ENCODE measurements around the gene AFF3. TPM values are rescaled to one million over a fixed set of nuclear protein-coding genes. Genes with fewer than 3 reads are reported as not detected.

The AFF3 gene
- total and polyA plus RNA-seq, 2 donors (not counting 3 experiments of a cell fraction or from before 2014, with no cell fraction given): 0.06 to 0.07 TPM

DNA sequence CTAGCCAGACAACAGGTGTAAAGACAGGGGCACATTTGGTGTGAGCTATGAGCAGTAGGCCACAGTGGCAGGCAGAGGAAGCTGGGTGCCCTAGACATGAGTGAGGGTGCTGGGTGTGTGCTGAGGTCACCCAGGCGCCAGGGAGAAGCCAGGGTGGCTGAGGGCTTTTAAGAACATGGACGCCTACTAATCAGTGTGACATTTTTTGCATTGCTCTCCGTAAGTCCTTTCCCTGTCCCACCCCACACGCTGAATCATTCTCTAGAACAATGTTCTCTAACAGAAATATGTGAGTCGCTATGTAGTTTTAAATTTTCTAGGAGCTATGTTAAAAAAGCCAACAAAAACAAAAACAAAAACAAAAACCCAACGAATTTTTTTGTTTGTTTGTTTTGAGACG lies 448.1 kb downstream of the AFF3 start:
- no TSS peak for BruUV-seq (replicated peaks)
- intact Hi-C loops (cut with micrococcal nuclease): no loop called here

More for the DNA sequence above, 448.1 kb downstream of the AFF3 start:
- Histone ChIP-seq H3K9me3 (replicated peaks; ENCODE audit: control insufficient read depth, insufficient read depth, low read length) (no peaks in the 10 kb centered on the region), H4K20me1 (replicated peaks; ENCODE audit: control insufficient read depth, extremely low read depth, insufficient read depth, low read length) (no peaks in the 10 kb centered on the region), H3K36me3 (ENCODE audit: control insufficient read depth in 2 of 2, extremely low read depth in 1 of 2, insufficient read depth in 2 of 2, low read length in 2 of 2) (no peaks in the 10 kb centered on the region), H3K4me2 (ENCODE audit: insufficient read depth, low read length) (no peak overlapping the region), H3K27me3 (ENCODE audit: control insufficient read depth in 2 of 2, insufficient read depth in 2 of 2, low read length in 2 of 2) (no peaks in the 10 kb centered on the region), H3K27ac (ENCODE audit: insufficient read depth, low read depth, low read length) (no peak overlapping the region), H3K4me1 (ENCODE audit: control insufficient read depth, extremely low read depth, insufficient read depth, low read length) (no peaks in the 10 kb centered on the region), H2AFZ (ENCODE audit: low read depth, low read length) (no peak overlapping the region), H3K4me3 (replicated peaks in 1 of 3; ENCODE audit: insufficient read depth in 1 of 3, low read depth in 1 of 3, low read length in 3 of 3) (no peak overlapping the region), H3K79me2 (ENCODE audit: control insufficient read depth, insufficient read depth, low read length) (no peaks in the 10 kb centered on the region), H3K9ac (replicated peaks; ENCODE audit: extremely low read depth, insufficient read depth, low read length) (no peak overlapping the region), H3K9me1 (replicated peaks; ENCODE audit: control insufficient read depth, extremely low read depth, insufficient read depth, low read length) (no peaks in the 10 kb centered on the region)
- no peak for FAIRE-seq
- CTCF ChIA-PET: no interaction called here
- no peak for TF ChIP-seq MYC (IDR thresholded peaks at IDR 0.05; ENCODE audit: low read depth, low read length)
- TF ChIP-seq, protein P1, sequence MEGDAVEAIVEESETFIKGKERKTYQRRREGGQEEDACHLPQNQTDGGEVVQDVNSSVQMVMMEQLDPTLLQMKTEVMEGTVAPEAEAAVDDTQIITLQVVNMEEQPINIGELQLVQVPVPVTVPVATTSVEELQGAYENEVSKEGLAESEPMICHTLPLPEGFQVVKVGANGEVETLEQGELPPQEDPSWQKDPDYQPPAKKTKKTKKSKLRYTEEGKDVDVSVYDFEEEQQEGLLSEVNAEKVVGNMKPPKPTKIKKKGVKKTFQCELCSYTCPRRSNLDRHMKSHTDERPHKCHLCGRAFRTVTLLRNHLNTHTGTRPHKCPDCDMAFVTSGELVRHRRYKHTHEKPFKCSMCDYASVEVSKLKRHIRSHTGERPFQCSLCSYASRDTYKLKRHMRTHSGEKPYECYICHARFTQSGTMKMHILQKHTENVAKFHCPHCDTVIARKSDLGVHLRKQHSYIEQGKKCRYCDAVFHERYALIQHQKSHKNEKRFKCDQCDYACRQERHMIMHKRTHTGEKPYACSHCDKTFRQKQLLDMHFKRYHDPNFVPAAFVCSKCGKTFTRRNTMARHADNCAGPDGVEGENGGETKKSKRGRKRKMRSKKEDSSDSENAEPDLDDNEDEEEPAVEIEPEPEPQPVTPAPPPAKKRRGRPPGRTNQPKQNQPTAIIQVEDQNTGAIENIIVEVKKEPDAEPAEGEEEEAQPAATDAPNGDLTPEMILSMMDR (IDR thresholded peaks at IDR 0.05; ENCODE audit: extremely low read depth in 1 of 2, insufficient read depth in 1 of 2, low read depth in 1 of 2, low read length in 2 of 2): no peak
- TF ChIP-seq POLR2AphosphoS5 (IDR thresholded peaks at IDR 0.05; ENCODE audit: insufficient read depth, low read depth, low read length): no peak
- TF ChIP-seq FOS (IDR thresholded peaks at IDR 0.05; ENCODE audit: borderline replicate concordance, insufficient read depth, low read length): no peak
- TF ChIP-seq, protein P2, sequence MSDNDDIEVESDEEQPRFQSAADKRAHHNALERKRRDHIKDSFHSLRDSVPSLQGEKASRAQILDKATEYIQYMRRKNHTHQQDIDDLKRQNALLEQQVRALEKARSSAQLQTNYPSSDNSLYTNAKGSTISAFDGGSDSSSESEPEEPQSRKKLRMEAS (IDR thresholded peaks at IDR 0.05; ENCODE audit: insufficient read depth, insufficient read length): no peak
- TF ChIP-seq POLR2A (IDR thresholded peaks at IDR 0.05; ENCODE audit: low read depth, low read length): no peak
- TF ChIP-seq EZH2 (IDR thresholded peaks at IDR 0.05; ENCODE audit: borderline replicate concordance, low read depth, low read length, severe bottlenecking): no peak
- no peak for TF ChIP-seq JUN (IDR thresholded peaks at IDR 0.05; ENCODE audit: borderline replicate concordance, insufficient read depth, insufficient read length, low read depth)
- no peak for TF ChIP-seq GATA2 (IDR thresholded peaks at IDR 0.05; ENCODE audit: insufficient read depth, insufficient read length, low read depth, low read length)
- POLR2A ChIA-PET: no interaction called here
- dilution Hi-C loops (cut with MboI; ENCODE audit: extremely low pct_ligation_motif_present, low sequenced_read_pairs): no loop called here
- no peak for DNase-seq (ENCODE audit: low read depth, low spot score)
